Measurements from ENCODE around the gene CALR3.

Gene CALR3

GRCh38 chr19:16530540-16531379 lies 34.8 kb upstream of the CALR3 start:
- peaks cover 82% of the 10 kb centered on the region for H3K36me3 ChIP-seq (replicated peaks; ENCODE audit: low read depth, low read length)

GRCh38 chr19:16529466-16530144 lies 33.6 kb upstream of the CALR3 start:
- Histone ChIP-seq H3K79me2 (ENCODE audit: low read length) (no peaks in the 10 kb centered on the region; the same call in 1 of the 2 replicates), H3K4me3 (ENCODE audit: low read length) (no peak overlapping the region), H3K27ac (ENCODE audit: low read length) (no peak overlapping the region), H3K36me3 (replicated peaks; ENCODE audit: low read depth, low read length) (peaks cover 82% of the 10 kb centered on the region), H4K20me1 (ENCODE audit: insufficient read depth, low read length) (0 out of 2 replicates have a peak, but pooled peaks cover 3% of the 10 kb centered on the region), H3K4me1 (ENCODE audit: low read length) (no peaks in the 10 kb centered on the region), H2AFZ (ENCODE audit: low read depth, low read length) (no peak overlapping the region), H3K9me3 (ENCODE audit: insufficient read depth, low read length) (no peaks in the 10 kb centered on the region), H3K4me2 (ENCODE audit: low read length) (no peak overlapping the region), H3K27me3 (ENCODE audit: low read depth, low read length) (no peaks in the 10 kb centered on the region), H3K9ac (ENCODE audit: low read length) (no peak overlapping the region)
- TF ChIP-seq EZH2phosphoT487 (IDR thresholded peaks at IDR 0.05; ENCODE audit: low read depth) (no peak), CTCF (IDR thresholded peaks at IDR 0.05; ENCODE audit: low read depth, low read length) (no peak)

More at GRCh38 chr19:16530540-16531379, 34.8 kb upstream of the CALR3 start:
- no peak overlapping the region for H2AFZ ChIP-seq (ENCODE audit: low read depth, low read length)
- peaks cover 6% of the 10 kb centered on the region for H4K20me1 ChIP-seq (ENCODE audit: insufficient read depth, low read length)
- TF ChIP-seq EZH2phosphoT487 (IDR thresholded peaks at IDR 0.05; ENCODE audit: low read depth) = no peak
- no peak for TF ChIP-seq CTCF (IDR thresholded peaks at IDR 0.05; ENCODE audit: low read depth, low read length)
- no peak overlapping the region for H3K4me2 ChIP-seq (ENCODE audit: low read length)
- H3K27me3 ChIP-seq (ENCODE audit: low read depth, low read length) = no peaks in the 10 kb centered on the region
- no peak overlapping the region for H3K27ac ChIP-seq (ENCODE audit: low read length)
- no peaks in the 10 kb centered on the region for H3K4me1 ChIP-seq (ENCODE audit: low read length)
- H3K9ac ChIP-seq (ENCODE audit: low read length) = no peak overlapping the region
- H3K79me2 ChIP-seq (ENCODE audit: low read length) = peaks cover 10% of the 10 kb centered on the region
- H3K9me3 ChIP-seq (ENCODE audit: insufficient read depth, low read length) = no peaks in the 10 kb centered on the region
- H3K4me3 ChIP-seq (ENCODE audit: low read length) = no peak overlapping the region

- no peaks in the 10 kb centered on the region for H3K27me3 ChIP-seq (ENCODE audit: low read depth, low read length)
- no peaks in the 10 kb centered on the region for H3K4me1 ChIP-seq (ENCODE audit: low read length)
- H3K9me3 ChIP-seq (ENCODE audit: insufficient read depth, low read length) = no peaks in the 10 kb centered on the region
- H4K20me1 ChIP-seq (ENCODE audit: insufficient read depth, low read length) = 0 out of 2 replicates have a peak, but pooled peaks cover 3% of the 10 kb centered on the region
- H3K79me2 ChIP-seq (ENCODE audit: low read length) = no peaks in the 10 kb centered on the region; the same call in 1 of the 2 replicates
- TF ChIP-seq CTCF (IDR thresholded peaks at IDR 0.05; ENCODE audit: low read depth, low read length) = peak; percentile 60
- TF ChIP-seq EZH2phosphoT487 (IDR thresholded peaks at IDR 0.05; ENCODE audit: low read depth) = no peak
- H3K27ac ChIP-seq (ENCODE audit: low read length) = no peak overlapping the region
- peaks cover 82% of the 10 kb centered on the region for H3K36me3 ChIP-seq (replicated peaks; ENCODE audit: low read depth, low read length)
- no peak overlapping the region for H3K4me3 ChIP-seq (ENCODE audit: low read length)
- H3K4me2 ChIP-seq (ENCODE audit: low read length) = no peak overlapping the region
- H3K9ac ChIP-seq (ENCODE audit: low read length) = no peak overlapping the region
- H2AFZ ChIP-seq (ENCODE audit: low read depth, low read length) = no peak overlapping the region
Observed at GRCh38 chr19:16527971-16528521, 32.1 kb upstream of the CALR3 start.

All from OCI-LY3 (cell line).